ENCODE data around the gene DNAI1. TPM values are rescaled to one million over a fixed set of nuclear protein-coding genes. Genes with fewer than 3 reads are reported as not detected.

The DNAI1 gene
- polyA plus RNA-seq, 2 of the 4 experiments (the other 2 are of a cell fraction), result 0.27 to 0.40 TPM

GRCh38 chr9:34459941-34460340 lies 1.3 kb downstream of the DNAI1 start:
- DNase-seq (ENCODE audit: low read depth in 1 of 2, low spot score in 1 of 2), result no peak
- H3K4me1 ChIP-seq, result peaks cover 21% of the 10 kb centered on the region; the same call in 2 of the 3 replicates

GRCh38 chr9:34463098-34463900 lies 4.7 kb downstream of the DNAI1 start:
- ChIA-PET POLR2A (no interaction called here), CTCF (interaction anchor here (0.7 to 2.2 kb wide), 11 partner anchors 9 to 171 kb away, joined by 3 to 14 read pairs (median 4); no protein-coding TSS in a partner anchor)
- Histone ChIP-seq H3K4me2 (peak overlapping the region; percentile 25; the same call in 1 of the 3 replicates), H3K27ac (no peak overlapping the region), H3K4me3 (no peak overlapping the region), H3K4me1 (peaks cover 13% of the 10 kb centered on the region; the same call in 2 of the 3 replicates), H3K9me3 (no peaks in the 10 kb centered on the region)
- DNase-seq (ENCODE audit: low read depth in 1 of 2, low spot score in 1 of 2) (peak; percentile 11 to 18), ATAC-seq (peak; percentile 51 to 54; a peak in 3 of 6 replicates), FAIRE-seq (no peak)
- WGBS (ENCODE audit: missing lambda C conversion rate), result 33% methylated on average over 5 of the region's 5 CpGs
- no peak for TF ChIP-seq CHD2 (IDR thresholded peaks at IDR 0.05; ENCODE audit: low read length, partially characterized antibody)
- no peak for TF ChIP-seq JUN (IDR thresholded peaks at IDR 0.05)

More at GRCh38 chr9:34459941-34460340, 1.3 kb downstream of the DNAI1 start:
- FAIRE-seq, result no peak
- no peak overlapping the region for H3K27ac ChIP-seq
- ATAC-seq, result no peak
- TF ChIP-seq ZSCAN20 (CRISPR knock-in tag; IDR thresholded peaks at IDR 0.05), result no peak
- no peak for TF ChIP-seq CHD4 (IDR thresholded peaks at IDR 0.05; ENCODE audit: borderline replicate concordance)
- no peak for TF ChIP-seq BCL3 (IDR thresholded peaks at IDR 0.05)
- TF ChIP-seq PHF8 (IDR thresholded peaks at IDR 0.05; ENCODE audit: borderline replicate concordance, low read depth), result no peak
- TF ChIP-seq POLR2AphosphoS2 (conservative IDR thresholded peaks at IDR 0.05; ENCODE audit: low read length), result no peak
- no peak for TF ChIP-seq KDM5A (IDR thresholded peaks at IDR 0.05)
- no peak for TF ChIP-seq HOXA7 (CRISPR knock-in tag; IDR thresholded peaks at IDR 0.05)
- no peak for TF ChIP-seq RFX5 (IDR thresholded peaks at IDR 0.05)
- no peak for TF ChIP-seq HDAC2 (IDR thresholded peaks at IDR 0.05)
- TF ChIP-seq, protein P1, sequence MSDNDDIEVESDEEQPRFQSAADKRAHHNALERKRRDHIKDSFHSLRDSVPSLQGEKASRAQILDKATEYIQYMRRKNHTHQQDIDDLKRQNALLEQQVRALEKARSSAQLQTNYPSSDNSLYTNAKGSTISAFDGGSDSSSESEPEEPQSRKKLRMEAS (IDR thresholded peaks at IDR 0.05), result no peak
- no peak for TF ChIP-seq RAD21 (conservative IDR thresholded peaks at IDR 0.05 in 1 of 2, IDR thresholded peaks at IDR 0.05 in 1 of 2)
- no peak for TF ChIP-seq HOXB13 (CRISPR knock-in tag; IDR thresholded peaks at IDR 0.05; ENCODE audit: low read depth)
- TF ChIP-seq SMC3 (IDR thresholded peaks at IDR 0.05), result no peak
- TF ChIP-seq CBX2 (IDR thresholded peaks at IDR 0.05; ENCODE audit: borderline replicate concordance, low read depth), result no peak
- no peak for TF ChIP-seq HOXB5 (CRISPR knock-in tag; IDR thresholded peaks at IDR 0.05)
- ChIA-PET POLR2A (no interaction called here), CTCF (interaction anchor here (1.0 to 1.5 kb wide), 7 partner anchors 13 to 152 kb away, joined by 3 to 5 read pairs (median 3); partner anchors contain the start of gene RPP25L)
- H3K9me3 ChIP-seq, result no peaks in the 10 kb centered on the region
- H3K4me2 ChIP-seq, result no peak overlapping the region
- 34% methylated on average over 3 of the region's 3 CpGs for WGBS (ENCODE audit: missing lambda C conversion rate)
- H3K4me3 ChIP-seq, result no peak overlapping the region

DNA sequence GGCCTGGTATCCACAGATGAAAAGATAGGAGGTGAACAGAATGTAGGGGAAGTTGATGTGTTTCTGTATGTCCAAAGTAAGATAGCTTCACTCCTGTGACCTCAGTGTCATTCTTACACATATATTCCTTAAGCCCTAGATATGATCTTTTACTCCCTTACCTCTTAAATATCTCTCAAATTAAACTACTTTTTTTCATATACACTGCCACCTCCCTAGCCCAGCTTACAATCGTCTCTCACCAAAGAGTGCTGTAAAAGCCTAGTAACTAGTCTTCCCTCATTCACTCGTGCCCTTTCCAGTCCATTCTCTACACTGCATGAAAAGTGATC lies 5.3 kb downstream of the DNAI1 start:
- 57% methylated on average over 2 of the region's 2 CpGs for WGBS (ENCODE audit: missing lambda C conversion rate)
- no peak for DNase-seq (ENCODE audit: low read depth in 1 of 2, low spot score in 1 of 2)
- no peak overlapping the region for H3K27ac ChIP-seq
- peak in 1 of 2 experiments; percentile 25; a peak in 2 of 6 replicates for ATAC-seq
- no peaks in the 10 kb centered on the region for H3K9me3 ChIP-seq
- POLR2A ChIA-PET, result no interaction called here
- TF ChIP-seq SREBF2 (IDR thresholded peaks at IDR 0.05), result no peak
- no peak for TF ChIP-seq MYC (IDR thresholded peaks at IDR 0.05; ENCODE audit: borderline replicate concordance, low read length)
- TF ChIP-seq, protein P1 (IDR thresholded peaks at IDR 0.05), result no peak
- no peak for TF ChIP-seq ZNF302 (CRISPR knock-in tag; IDR thresholded peaks at IDR 0.05)
- TF ChIP-seq, protein P2, sequence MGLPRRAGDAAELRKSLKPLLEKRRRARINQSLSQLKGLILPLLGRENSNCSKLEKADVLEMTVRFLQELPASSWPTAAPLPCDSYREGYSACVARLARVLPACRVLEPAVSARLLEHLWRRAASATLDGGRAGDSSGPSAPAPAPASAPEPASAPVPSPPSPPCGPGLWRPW (IDR thresholded peaks at IDR 0.05), result no peak
- TF ChIP-seq PHF8 (IDR thresholded peaks at IDR 0.05; ENCODE audit: borderline replicate concordance, low read depth), result no peak
- peak overlapping the region; percentile 25; the same call in 1 of the 3 replicates for H3K4me2 ChIP-seq
- CTCF ChIA-PET, result interaction anchor here (0.6 to 2.2 kb wide), 6 partner anchors 10 to 1905 kb away, joined by 3 to 14 read pairs (median 4); no protein-coding TSS in a partner anchor
- H3K4me1 ChIP-seq, result peaks cover 12% of the 10 kb centered on the region; the same call in 2 of the 3 replicates
- H3K4me3 ChIP-seq, result no peak overlapping the region
- no peak for FAIRE-seq
